ENCODE data around the gene FOXE1. TPM values are rescaled to one million over a fixed set of nuclear protein-coding genes. Genes with fewer than 3 reads are reported as not detected.
A peak's percentile ranks its signal among the peaks of the same experiment; 100 is the strongest.

Gene FOXE1
- total RNA-seq, 1 experiment from 2014 or later, result not detected

DNA sequence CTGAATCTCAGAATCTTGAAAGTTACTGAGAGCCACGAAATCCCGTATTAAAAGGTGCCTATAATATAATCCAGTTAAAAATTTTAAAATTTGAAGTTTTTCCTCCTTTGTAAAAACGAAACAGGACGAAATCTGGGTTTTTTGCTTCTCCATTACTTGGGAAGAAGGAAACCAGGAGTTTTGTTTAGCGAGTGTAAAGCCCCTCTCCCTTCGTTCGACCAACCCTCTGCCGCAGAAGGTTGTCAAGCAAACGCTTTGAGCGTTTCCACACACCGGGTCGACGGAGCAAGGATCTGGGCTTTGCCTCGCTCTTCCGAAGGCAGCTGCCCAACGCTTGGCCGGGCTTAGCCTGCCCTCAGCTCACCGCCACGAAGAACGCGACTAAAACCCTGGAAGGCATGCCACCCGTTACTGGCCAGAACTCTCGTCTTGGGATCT is 1.6 kb upstream of the FOXE1 start:
- Mint-ChIP-seq H3K4me1 (peaks cover 17 to 38% of the 10 kb centered on the region in 2 experiments), H3K27me3 (ENCODE audit: low read depth) (peaks cover 93% of the 10 kb centered on the region), H3K4me3 (peak overlapping the region in 1 of 2 experiments; percentile 66; a peak in 2 of 5 replicates), H3K9me3 (peaks cover 3% of the 10 kb centered on the region in 2 experiments; a peak in 2 of 5 replicates), H3K27ac (no peak overlapping the region), H3K36me3 (ENCODE audit: insufficient read depth in 1 of 3, low read depth in 3 of 3) (peaks cover 0 to 1% (median 0%) of the 10 kb centered on the region in 3 experiments; a peak in 3 of 7 replicates)
- no peaks in the 10 kb centered on the region for H3K9me3 ChIP-seq (ENCODE audit: control insufficient read depth, low read depth, low read length)
- WGBS (ENCODE audit: extremely low coverage, insufficient read length, low lambda C conversion rate), result no CpG with 5 or more reads among the region's 23 CpGs
- peak overlapping the region; percentile 82 for H3K4me2 ChIP-seq (ENCODE audit: insufficient read depth, insufficient read length, low read length)
- no peak overlapping the region for H2BK5ac ChIP-seq (ENCODE audit: insufficient read length, low read length)
- no peak overlapping the region for H2BK120ac ChIP-seq (ENCODE audit: low read depth, low read length, poor library complexity, severe bottlenecking)
- no peak overlapping the region for H3K27ac ChIP-seq (ENCODE audit: insufficient read length, low read depth, low read length)
- H2BK15ac ChIP-seq (ENCODE audit: low read depth, low read length), result no peak overlapping the region
- no peak overlapping the region for H2AK5ac ChIP-seq (ENCODE audit: insufficient read length, low read length)
- H3T11ph ChIP-seq (ENCODE audit: low read length), result no peak overlapping the region
- no peak overlapping the region for H3K56ac ChIP-seq (ENCODE audit: insufficient read length, low read depth, low read length)
- H3K9ac ChIP-seq (ENCODE audit: extremely low read depth, insufficient read length, low read length), result no peak overlapping the region
- H3K27me3 ChIP-seq (ENCODE audit: insufficient read depth, low read length), result peaks cover 94% of the 10 kb centered on the region
- H3K23me2 ChIP-seq (ENCODE audit: insufficient read length, low read depth, low read length, poor library complexity, severe bottlenecking), result peaks cover 22% of the 10 kb centered on the region
- H3K79me1 ChIP-seq (ENCODE audit: insufficient read depth, low read depth, low read length, poor library complexity, severe bottlenecking), result no peaks in the 10 kb centered on the region
- H3K14ac ChIP-seq (ENCODE audit: insufficient read depth, low read length), result no peak overlapping the region
- H3K4me1 ChIP-seq (ENCODE audit: insufficient read depth, low read length), result peaks cover 4% of the 10 kb centered on the region; the same call in 1 of the 2 replicates
- no peak overlapping the region for H2BK20ac ChIP-seq (ENCODE audit: low read depth, low read length, poor library complexity, severe bottlenecking)
- no peak overlapping the region for H4K5ac ChIP-seq (ENCODE audit: insufficient read length, low read depth, low read length)
- no peak overlapping the region for H3K23ac ChIP-seq (ENCODE audit: insufficient read length, low read depth, low read length)
- no peak overlapping the region for H2AFZ ChIP-seq (ENCODE audit: low read length)
- no peak overlapping the region for H4K8ac ChIP-seq (replicated peaks; ENCODE audit: insufficient read length, low read depth, low read length)
- no peak overlapping the region for H4K91ac ChIP-seq (ENCODE audit: insufficient read length, low read depth, low read length)
- no peaks in the 10 kb centered on the region for H3K79me2 ChIP-seq (ENCODE audit: insufficient read depth, low read length)
- no peaks in the 10 kb centered on the region for H4K20me1 ChIP-seq (ENCODE audit: control insufficient read depth, insufficient read depth, insufficient read length)
- DNase-seq, result no peak
- no peak overlapping the region for H3K4ac ChIP-seq (ENCODE audit: low read depth, low read length)
- no peak overlapping the region for H2BK12ac ChIP-seq (ENCODE audit: insufficient read length, low read depth, low read length)
- TF ChIP-seq, protein P1, sequence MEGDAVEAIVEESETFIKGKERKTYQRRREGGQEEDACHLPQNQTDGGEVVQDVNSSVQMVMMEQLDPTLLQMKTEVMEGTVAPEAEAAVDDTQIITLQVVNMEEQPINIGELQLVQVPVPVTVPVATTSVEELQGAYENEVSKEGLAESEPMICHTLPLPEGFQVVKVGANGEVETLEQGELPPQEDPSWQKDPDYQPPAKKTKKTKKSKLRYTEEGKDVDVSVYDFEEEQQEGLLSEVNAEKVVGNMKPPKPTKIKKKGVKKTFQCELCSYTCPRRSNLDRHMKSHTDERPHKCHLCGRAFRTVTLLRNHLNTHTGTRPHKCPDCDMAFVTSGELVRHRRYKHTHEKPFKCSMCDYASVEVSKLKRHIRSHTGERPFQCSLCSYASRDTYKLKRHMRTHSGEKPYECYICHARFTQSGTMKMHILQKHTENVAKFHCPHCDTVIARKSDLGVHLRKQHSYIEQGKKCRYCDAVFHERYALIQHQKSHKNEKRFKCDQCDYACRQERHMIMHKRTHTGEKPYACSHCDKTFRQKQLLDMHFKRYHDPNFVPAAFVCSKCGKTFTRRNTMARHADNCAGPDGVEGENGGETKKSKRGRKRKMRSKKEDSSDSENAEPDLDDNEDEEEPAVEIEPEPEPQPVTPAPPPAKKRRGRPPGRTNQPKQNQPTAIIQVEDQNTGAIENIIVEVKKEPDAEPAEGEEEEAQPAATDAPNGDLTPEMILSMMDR (conservative IDR thresholded peaks at IDR 0.05), result no peak
- no peak overlapping the region for H3K18ac ChIP-seq (ENCODE audit: insufficient read length, low read depth, low read length)
